GM12891 (cell line): Measurements from ENCODE around the gene PHF20.
"Not testable (repeated sequence)": the region's sequence is repeated elsewhere in the genome, so short reads cannot be mapped to it uniquely, and the experiment has no call there.

Experiments
- DNase-seq: peaks from one replicate; pipeline ENCODE4 v3.0.0; 2011; ENCODE audit warnings: low spot score; ENCODE audit not compliant: insufficient read length
- FAIRE-seq: peaks from 2 replicates; lab custom pipeline; 2011; peaks lifted over from hg19 to GRCh38; lab: Jason Lieb, UNC
- PAX5 ChIP-seq: IDR thresholded peaks from 2 replicates; pipeline ENCODE4 v1.6.1; 2011; ENCODE audit warnings: low read length, moderate library complexity, mild to moderate bottlenecking; ENCODE audit not compliant: insufficient read depth, severe bottlenecking
- POLR2A ChIP-seq: IDR thresholded peaks from 2 replicates; pipeline ENCODE4 v1.6.1; 2011; ENCODE audit warnings: low read depth, low read length, control low read depth
- POLR2AphosphoS5 ChIP-seq: IDR thresholded peaks from 2 replicates; pipeline ENCODE4 v1.6.1; 2011; ENCODE audit warnings: low read depth, low read length, control low read depth
- POU2F2 ChIP-seq: IDR thresholded peaks from 2 replicates; pipeline ENCODE4 v1.6.1; 2011; ENCODE audit warnings: low read depth, mild to moderate bottlenecking, control low read depth, low read length, moderate library complexity
- SPI1 ChIP-seq: IDR thresholded peaks from 2 replicates; pipeline ENCODE4 v1.6.1; 2011; ENCODE audit warnings: low read depth, low read length, control low read depth
- TAF1 ChIP-seq: IDR thresholded peaks from 2 replicates; pipeline ENCODE4 v1.6.1; 2011; ENCODE audit warnings: low read depth, low read length, control low read depth

PHF20 gene

DNA sequence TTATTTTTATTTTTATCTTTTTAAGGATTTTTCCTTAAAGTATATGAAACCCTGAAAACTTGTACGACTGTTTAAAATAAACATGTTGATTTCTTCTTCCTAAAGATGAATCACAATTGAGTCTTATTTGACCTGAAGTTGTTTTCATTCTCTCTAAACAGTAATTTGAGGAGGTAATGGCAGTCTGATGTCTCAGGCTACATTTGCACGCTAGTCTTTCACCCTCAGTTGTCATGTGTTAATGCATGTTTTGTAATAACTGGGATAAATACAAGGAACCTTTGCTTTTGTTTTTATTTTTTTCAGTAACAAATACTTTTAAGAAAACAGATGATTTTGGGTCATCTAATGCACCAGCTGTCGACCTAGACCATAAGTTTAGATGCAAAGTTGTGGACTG is 127.2 kb downstream of the PHF20 start:
- DNase-seq = no peak
- no peak for TF ChIP-seq SPI1
- no peak for TF ChIP-seq POLR2AphosphoS5
- TF ChIP-seq POLR2A = no peak
- no peak for TF ChIP-seq TAF1
- no peak for TF ChIP-seq PAX5
- TF ChIP-seq POU2F2 = no peak
- FAIRE-seq = no peak

DNA sequence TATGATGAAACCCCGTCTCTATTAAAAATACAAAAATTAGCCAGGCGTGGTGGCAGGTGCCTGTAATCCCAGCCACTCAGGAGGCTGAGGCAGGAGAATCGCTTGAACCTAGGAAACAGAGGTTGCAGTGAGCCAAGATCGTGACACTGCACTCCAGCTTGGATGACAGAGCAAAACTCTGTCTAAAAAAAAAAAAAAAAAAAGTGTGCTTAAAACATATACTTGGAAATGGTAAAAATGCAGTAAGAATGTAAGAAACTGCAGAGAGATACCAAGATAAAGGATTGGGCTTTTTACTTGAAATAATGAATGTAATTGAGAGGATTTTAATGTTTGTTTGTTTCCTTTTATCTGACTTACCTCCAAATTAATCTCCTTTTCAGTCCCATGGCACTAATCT is 129.4 kb downstream of the PHF20 start:
- not testable (repeated sequence) for FAIRE-seq, DNase-seq

DNA sequence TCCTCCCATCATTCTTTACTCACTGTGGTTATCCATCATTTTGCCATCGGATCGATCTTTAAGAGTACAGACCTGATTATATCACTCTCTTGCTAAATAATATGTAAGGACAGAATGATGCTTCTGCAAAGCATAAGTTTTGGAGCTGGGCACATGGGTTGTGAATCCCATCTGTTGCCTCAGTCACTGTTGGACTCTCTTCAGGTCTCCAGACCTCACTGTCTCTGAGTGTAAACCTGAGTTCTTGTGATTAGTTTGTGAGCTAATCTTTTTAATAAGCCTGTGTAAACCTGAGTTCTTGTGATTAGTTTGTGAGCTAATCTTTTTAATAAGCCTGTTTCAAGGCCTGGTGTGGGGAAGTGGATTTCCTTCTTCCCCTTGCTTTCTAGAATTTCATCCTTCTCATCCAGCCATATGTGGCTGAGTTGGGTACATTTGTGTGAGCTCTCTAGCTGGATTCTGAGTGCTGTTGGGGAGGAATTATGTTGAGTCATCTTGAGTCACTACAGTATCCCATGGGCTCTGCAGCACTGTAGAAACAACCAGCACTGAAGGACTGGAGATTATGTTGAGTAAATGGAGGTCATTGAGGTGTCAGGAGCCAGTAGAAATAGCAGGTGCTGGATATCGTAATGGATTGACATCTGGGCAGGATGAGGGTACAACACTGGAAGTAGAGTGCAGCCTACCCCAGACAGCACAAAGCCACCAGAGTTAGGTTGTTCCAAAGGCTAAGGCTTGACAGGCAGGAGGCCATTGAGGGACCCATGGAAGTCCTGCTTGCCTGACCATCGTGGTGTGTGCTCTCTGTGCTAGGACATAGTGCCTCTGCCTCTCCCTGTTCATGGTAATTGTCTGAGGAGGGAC is 130.1 kb downstream of the PHF20 start:
- TF ChIP-seq TAF1 = no peak
- no peak for TF ChIP-seq POU2F2
- TF ChIP-seq POLR2A = no peak
- no peak for TF ChIP-seq SPI1
- TF ChIP-seq PAX5 = no peak
- TF ChIP-seq POLR2AphosphoS5 = no peak
- DNase-seq = no peak
- no peak for FAIRE-seq

DNA sequence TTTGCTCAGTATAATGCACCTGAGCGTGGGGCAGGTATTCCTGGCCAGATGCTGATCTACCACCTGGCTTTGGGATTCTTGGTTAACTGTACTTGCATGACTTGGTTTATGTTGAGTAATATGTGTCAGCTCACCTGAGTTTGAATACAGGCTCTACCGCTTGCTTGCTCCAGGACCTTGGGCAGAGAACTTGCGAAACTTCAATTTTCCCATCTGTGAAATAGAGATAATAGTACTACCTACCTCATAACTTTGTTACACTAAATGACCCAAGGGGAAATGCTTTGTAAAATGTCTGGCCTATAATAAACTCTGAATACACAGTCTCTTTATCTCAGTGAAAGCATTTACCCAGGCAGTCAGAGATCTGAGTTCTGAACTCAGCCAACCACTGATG is 130.7 kb downstream of the PHF20 start:
- DNase-seq (no peak), FAIRE-seq (no peak)
- TF ChIP-seq POLR2AphosphoS5 (no peak), PAX5 (no peak), POU2F2 (no peak), TAF1 (no peak), POLR2A (no peak), SPI1 (no peak)

DNA sequence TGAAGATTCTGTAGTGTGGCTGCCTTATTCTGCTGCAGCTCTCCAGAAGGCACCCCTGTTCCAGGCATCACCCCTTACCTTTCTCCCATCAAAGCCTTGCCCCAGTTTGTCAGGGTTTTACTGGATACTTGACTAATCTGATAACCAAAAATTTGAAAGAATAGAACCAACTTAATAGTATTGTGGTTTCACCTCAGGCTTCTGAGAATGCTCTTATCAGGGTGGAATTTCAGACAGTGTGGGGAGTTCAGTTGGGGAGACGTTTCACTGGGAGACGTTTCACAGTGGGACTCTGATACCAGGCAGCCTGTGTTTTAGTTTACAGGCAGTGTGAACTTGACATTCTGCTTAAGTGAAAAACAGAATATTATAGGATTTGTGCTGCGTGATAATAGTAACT is 132.0 kb downstream of the PHF20 start:
- FAIRE-seq (no peak), DNase-seq (no peak)
- TF ChIP-seq POLR2A (no peak), POLR2AphosphoS5 (no peak), POU2F2 (no peak), TAF1 (no peak), PAX5 (no peak), SPI1 (no peak)

DNA sequence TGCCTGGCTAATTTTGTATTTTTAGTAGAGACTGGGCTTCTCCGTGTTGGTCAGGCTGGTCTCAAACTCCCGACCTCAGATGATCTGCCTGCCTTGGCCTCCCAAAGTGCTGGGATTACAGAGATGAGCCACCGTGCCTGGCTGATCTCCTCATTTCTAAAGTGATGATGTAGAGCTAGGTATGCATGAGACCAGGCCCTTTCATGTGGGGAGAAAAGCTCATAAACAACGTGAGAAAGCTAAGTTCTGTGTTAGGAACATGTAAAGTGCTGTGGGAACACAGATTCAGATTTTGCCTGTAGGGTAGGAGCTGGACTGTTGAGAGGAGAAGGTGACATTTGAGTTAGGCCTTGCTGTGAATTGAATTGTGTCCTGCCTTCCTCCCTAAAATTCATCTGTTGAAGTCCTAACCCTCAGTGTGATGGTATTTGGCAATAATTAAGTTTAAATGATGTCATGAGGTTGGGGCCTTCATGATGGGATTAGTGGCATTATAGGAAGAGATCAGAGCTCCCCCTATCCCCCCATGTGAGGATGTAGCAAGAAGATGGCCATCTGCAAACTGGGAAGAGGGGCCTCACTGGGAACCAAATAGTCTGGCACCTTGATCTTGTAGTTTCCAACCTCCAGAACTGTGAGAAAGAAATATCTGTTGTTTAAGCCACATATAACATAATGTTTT is 133.3 kb downstream of the PHF20 start:
- FAIRE-seq (no peak), DNase-seq (no peak)
- TF ChIP-seq TAF1 (no peak), POU2F2 (no peak), POLR2A (no peak), SPI1 (no peak), PAX5 (no peak), POLR2AphosphoS5 (no peak)

DNA sequence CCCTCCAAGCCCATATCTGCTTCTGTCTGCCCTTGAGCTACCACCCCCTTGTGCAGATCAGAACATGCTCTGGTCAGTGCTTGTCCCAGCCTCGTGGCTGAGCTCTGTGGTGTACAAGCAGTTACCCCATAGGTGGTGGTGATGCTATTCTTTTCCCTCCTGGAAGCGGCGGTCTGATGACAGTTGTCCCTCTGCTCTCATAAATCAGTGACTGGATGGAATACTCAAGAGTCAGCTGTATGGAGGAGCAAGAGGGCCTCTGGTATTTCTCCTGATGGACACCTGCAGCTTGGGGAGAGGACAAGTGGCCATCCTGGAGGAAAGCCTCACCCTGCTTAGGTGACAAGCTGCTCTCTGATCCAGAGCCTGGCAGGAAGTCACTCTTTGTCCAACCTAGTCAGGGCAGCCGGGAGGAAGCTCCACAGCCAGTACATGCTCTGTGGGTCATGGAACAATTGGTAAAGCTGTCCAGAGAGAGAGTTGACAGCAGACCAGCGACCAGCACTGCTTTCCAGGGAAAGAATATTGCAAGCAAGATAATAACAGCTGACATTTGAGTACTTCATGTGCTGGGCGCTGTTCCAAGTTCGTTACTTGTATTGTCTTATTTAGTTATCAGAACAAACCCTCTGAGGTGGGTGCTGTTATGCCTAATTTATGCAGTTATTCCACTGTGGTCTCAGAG is 135.3 kb downstream of the PHF20 start:
- no peak for DNase-seq
- FAIRE-seq = no peak
- TF ChIP-seq POLR2AphosphoS5 (no peak), TAF1 (no peak), SPI1 (no peak), POU2F2 (no peak)

DNA sequence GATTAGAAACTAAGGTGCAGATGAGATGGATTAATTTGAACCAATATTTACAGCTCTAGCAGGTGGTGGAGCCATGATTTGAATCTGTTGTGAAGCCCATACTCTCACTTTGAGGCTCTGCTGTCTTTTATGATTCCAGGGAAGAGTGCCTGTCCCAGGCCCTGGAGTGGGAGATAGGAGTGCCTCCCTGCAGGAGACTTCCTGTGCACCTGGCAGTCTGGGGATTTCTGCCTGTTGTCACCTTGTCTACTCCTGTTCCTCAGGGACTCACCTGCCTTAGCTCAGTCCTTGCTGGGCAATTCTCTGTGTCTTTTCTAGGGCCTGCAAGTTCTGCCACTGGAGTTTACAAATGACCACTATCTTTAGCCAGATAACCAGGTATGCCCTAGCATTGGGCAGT is 136.2 kb downstream of the PHF20 start:
- TF ChIP-seq PAX5 (no peak), TAF1 (no peak), SPI1 (no peak), POU2F2 (no peak)
- FAIRE-seq (no peak), DNase-seq (no peak)

DNA sequence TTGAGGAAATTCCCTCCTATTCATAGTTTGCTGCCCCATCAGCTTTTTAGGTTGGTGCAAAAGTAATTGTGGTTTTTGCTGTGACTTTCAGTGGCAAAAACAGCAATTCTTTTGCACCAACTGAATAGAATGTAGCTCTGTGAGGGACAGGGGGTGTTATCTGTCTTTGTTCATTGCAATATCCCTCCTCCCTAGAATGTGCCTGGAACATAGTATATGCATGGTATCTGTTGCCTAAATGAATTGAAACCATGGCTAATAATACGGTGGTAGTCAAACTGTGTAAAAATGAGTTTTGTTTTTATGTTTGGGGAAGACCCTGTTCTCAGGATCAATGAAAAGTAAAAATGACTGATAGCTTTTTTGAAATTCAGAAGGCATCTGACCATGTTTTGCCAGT is 137.4 kb downstream of the PHF20 start:
- FAIRE-seq = peak; percentile 54
- TF ChIP-seq SPI1 = no peak
- TF ChIP-seq POLR2A = no peak
- TF ChIP-seq POU2F2 = no peak
- TF ChIP-seq PAX5 = no peak
- TF ChIP-seq POLR2AphosphoS5 = no peak
- no peak for TF ChIP-seq TAF1
- DNase-seq = no peak

DNA sequence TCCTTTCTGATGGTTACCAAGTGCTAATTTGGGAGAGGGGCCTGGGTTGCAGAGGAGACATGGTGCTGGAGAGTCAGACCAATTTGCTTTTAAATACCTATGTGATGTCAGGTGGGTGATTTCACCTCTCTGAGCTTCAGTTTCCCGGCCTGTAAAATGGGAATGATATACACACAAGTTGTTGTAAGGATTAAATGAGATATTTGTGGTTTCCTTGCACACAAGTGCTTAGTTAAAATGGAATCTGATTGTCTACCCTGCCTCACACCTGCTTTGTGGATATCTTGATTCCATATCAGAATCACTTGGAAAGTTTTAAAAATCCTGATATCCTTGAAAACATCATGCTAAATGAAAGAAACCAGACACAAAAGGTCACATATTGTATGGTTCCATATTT is 138.0 kb downstream of the PHF20 start:
- FAIRE-seq = no peak
- no peak for DNase-seq
- TF ChIP-seq POU2F2 (no peak), POLR2AphosphoS5 (no peak), POLR2A (no peak), SPI1 (no peak), TAF1 (no peak), PAX5 (no peak)
